Retinal pigment epithelial cell (primary cell): ENCODE data around the gene CFAP97D2.
A peak's percentile ranks its signal among the peaks of the same experiment; 100 is the strongest.

Experiments
- DNase-seq: peaks from one replicate; pipeline ENCODE4 v3.0.0-alpha.2; 2010; ENCODE audit warnings: low read depth
- H3K4me3 ChIP-seq: 2 replicates; pipeline ENCODE4 v1.5.1; 2011; ENCODE audit warnings: mild to moderate bottlenecking, low read length, control low read depth, moderate library complexity
- TF ChIP-seq, protein P1 (sequence below): conservative IDR thresholded peaks from 2 replicates; pipeline ENCODE4 v1.5.1; 2011; ENCODE audit warnings: low read depth, low read length, control low read depth, inconsistent platforms

The CFAP97D2 gene

GRCh38 chr13:114234266-114234644 lies 55.2 kb downstream of the CFAP97D2 start:
- TF ChIP-seq, protein P1, sequence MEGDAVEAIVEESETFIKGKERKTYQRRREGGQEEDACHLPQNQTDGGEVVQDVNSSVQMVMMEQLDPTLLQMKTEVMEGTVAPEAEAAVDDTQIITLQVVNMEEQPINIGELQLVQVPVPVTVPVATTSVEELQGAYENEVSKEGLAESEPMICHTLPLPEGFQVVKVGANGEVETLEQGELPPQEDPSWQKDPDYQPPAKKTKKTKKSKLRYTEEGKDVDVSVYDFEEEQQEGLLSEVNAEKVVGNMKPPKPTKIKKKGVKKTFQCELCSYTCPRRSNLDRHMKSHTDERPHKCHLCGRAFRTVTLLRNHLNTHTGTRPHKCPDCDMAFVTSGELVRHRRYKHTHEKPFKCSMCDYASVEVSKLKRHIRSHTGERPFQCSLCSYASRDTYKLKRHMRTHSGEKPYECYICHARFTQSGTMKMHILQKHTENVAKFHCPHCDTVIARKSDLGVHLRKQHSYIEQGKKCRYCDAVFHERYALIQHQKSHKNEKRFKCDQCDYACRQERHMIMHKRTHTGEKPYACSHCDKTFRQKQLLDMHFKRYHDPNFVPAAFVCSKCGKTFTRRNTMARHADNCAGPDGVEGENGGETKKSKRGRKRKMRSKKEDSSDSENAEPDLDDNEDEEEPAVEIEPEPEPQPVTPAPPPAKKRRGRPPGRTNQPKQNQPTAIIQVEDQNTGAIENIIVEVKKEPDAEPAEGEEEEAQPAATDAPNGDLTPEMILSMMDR = no peak
- no peak for DNase-seq
- H3K4me3 ChIP-seq = peak overlapping the region; percentile 52

DNA sequence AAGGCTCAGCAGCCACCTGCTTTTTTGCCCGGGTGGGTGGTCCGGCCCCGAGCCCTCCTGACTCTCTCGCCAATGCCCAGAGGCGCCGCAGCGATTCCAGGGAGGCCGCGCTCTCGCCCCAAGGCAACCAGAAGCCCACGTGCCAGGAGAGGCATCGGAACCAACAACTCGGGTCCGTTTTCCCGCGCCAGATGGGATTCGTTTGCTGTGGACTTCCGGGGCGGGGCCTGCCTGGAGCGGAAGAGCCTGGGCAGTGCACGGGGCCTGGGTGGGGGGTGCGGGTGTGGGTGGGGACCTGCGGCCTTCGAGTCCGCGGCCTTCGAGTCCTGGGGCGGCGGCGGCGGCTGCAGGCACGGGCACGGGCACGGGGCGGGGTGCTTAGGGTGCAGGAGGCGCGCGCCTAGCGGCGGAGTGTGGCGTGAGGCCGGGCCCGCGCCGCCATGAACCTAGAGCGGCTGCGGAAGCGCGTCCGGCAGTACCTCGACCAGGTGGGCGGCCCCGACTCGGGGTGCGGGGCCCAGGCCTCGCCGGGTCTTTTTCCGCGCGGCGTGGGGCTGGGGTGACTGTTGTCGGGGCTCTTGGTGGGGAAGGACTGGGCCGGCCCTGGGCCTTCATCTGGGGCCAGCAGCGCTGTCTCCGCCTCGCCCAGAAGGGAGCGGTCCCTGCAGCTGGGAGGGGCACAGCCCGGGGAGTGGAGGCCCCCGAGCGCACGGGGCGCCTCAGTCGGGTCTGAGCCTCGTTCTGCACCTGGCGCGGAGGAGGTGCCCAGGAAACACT lies 55.8 kb downstream of the CFAP97D2 start, which contains the start of gene CDC16:
CDC16 (plus strand) TSS at position 253 of the 777 bp plus-strand sequence; CDS start at position 441, 188 bp downstream.
- peak; percentile 63 for DNase-seq
- peak within 1 kb of the TSS; percentile 52 for H3K4me3 ChIP-seq
- TF ChIP-seq, protein P1 = no peak

DNA sequence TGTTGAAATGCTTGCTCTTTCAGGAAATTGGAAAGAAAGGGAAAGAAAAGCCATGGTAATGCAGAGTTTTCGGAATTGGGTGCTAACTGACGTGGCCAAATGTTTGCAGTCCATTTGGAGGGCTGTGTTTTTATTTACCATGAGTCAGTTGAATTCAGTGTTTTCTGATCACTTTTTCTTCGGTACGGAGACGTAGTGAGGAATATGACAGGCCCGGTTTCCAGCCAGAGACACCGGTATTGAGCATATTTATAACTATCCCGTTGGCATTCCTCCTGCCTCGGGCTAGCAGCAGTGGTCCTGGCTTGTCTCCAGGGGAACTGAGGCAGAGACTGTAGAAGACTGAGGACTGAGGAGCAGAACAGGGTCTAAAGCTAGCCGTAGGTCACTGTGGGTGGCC lies 56.6 kb downstream of the CFAP97D2 start:
- TF ChIP-seq, protein P1 = no peak
- peak overlapping the region; percentile 52 for H3K4me3 ChIP-seq
- no peak for DNase-seq

GRCh38 chr13:114236227-114236626 lies 57.2 kb downstream of the CFAP97D2 start:
- TF ChIP-seq, protein P1 = no peak
- peak overlapping the region; percentile 52 for H3K4me3 ChIP-seq
- no peak for DNase-seq

GRCh38 chr13:114237415-114238112 lies 58.5 kb downstream of the CFAP97D2 start:
- TF ChIP-seq, protein P1 = no peak

DNA sequence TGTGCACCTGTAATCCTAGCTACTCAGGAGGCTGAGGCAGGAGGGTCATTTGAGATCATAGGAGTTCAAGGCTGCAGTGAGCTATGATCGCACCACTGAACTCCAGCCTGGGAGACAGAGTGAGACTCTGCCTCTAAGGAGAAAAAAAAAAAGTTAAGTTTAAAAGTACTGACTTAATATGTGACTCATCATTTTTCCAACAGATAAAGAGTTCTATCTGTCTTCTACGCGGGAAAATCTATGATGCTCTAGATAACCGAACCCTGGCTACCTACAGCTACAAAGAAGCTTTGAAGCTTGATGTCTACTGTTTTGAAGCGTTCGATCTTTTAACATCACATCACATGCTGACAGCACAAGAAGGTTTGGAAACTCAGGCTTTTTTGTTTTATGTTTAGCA lies 62.9 kb downstream of the CFAP97D2 start:
- TF ChIP-seq, protein P1 = no peak

More at GRCh38 chr13:114237415-114238112, 58.5 kb downstream of the CFAP97D2 start:
- DNase-seq = no peak
- H3K4me3 ChIP-seq = no peak overlapping the region

More for the DNA sequence above, 62.9 kb downstream of the CFAP97D2 start:
- no peak for DNase-seq
- H3K4me3 ChIP-seq = no peak overlapping the region
